Fibroblast of lung (primary cell): ENCODE data around the gene TRIM73. TPM values are rescaled to one million over a fixed set of nuclear protein-coding genes. Genes with fewer than 3 reads are reported as not detected.
"Not testable (repeated sequence)": the region's sequence is repeated elsewhere in the genome, so short reads cannot be mapped to it uniquely, and the experiment has no call there.

Source experiments
- DNase-seq, 2 donors: peaks; one replicate each; pipeline versions ENCODE4 v3.0.0 to v3.0.0-alpha.2; 2010; ENCODE audit warnings: low read depth in 2 of 2
- H2AFZ ChIP-seq: 2 replicates; pipeline ENCODE4 v1.5.1; 2012; ENCODE audit warnings: low read length, control low read depth, inconsistent platforms
- H3K27ac ChIP-seq: 2 replicates; pipeline ENCODE4 v1.5.1; 2011; ENCODE audit warnings: low read length, control low read depth; ENCODE audit not compliant: insufficient read depth
- H3K27me3 ChIP-seq: 2 replicates; pipeline ENCODE4 v1.5.1; 2011; ENCODE audit warnings: mild to moderate bottlenecking, low read length; ENCODE audit not compliant: control insufficient read depth, insufficient read depth
- H3K36me3 ChIP-seq: 2 replicates; pipeline ENCODE4 v1.5.1; 2011; ENCODE audit warnings: low read length; ENCODE audit not compliant: control insufficient read depth, insufficient read depth
- H3K4me1 ChIP-seq: 2 replicates; pipeline ENCODE4 v1.5.1; 2011; ENCODE audit warnings: low read length; ENCODE audit not compliant: control insufficient read depth, insufficient read depth; ENCODE audit errors: extremely low read depth
- H3K4me2 ChIP-seq: 2 replicates; pipeline ENCODE4 v1.5.1; 2011; ENCODE audit warnings: low read length, control low read depth; ENCODE audit not compliant: insufficient read depth; ENCODE audit errors: extremely low read depth
- H3K4me3 ChIP-seq, 4 experiments: fragments of 200-600 bp in 1 of 4; sonication (generic) in 1 of 4; replicated peaks in 1 of 4; 2 replicates each; pipeline ENCODE4 v1.5.1; 2011 to 2016; ENCODE audit warnings: low read length in 4 of 4, low read depth in 3 of 4, mild to moderate bottlenecking in 3 of 4, control low read depth in 2 of 4, inconsistent platforms in 1 of 4, mixed read lengths in 1 of 4; ENCODE audit not compliant: insufficient read depth in 1 of 4; ENCODE audit errors: control extremely low read depth in 1 of 4
- H3K79me2 ChIP-seq: 2 replicates; pipeline ENCODE4 v1.5.1; 2012; ENCODE audit warnings: mild to moderate bottlenecking, low read length, inconsistent platforms; ENCODE audit not compliant: control insufficient read depth, insufficient read depth
- H3K9ac ChIP-seq: 2 replicates; pipeline ENCODE4 v1.5.1; 2011; ENCODE audit warnings: mild to moderate bottlenecking, low read length, control low read depth; ENCODE audit not compliant: insufficient read depth
- H3K9me3 ChIP-seq: 2 replicates; pipeline ENCODE4 v1.5.1; 2012; ENCODE audit warnings: low read depth, low read length; ENCODE audit not compliant: control insufficient read depth, insufficient read depth
- H4K20me1 ChIP-seq: 2 replicates; pipeline ENCODE4 v1.5.1; 2011; ENCODE audit warnings: low read length; ENCODE audit not compliant: control insufficient read depth, insufficient read depth; ENCODE audit errors: extremely low read depth
- polyA plus RNA-seq, 2 donors: library from polyadenylated mRNA; depleted of rRNA in 1 of 2; stranded (reverse) in 1 of 2; unstranded in 1 of 2; fragments of >200 nt; gene quantifications; 2 replicates each; pipeline ENCODE4 v1.2.1, GENCODE V29; 2011 to 2012; ENCODE audit warnings: missing spikeins in 1 of 2
- total RNA-seq: library from RNA; depleted of rRNA; stranded (reverse); fragments of >200 nt; gene quantifications from 2 replicates; pipeline ENCODE4 v1.2.1, GENCODE V29; 2014

The TRIM73 gene
- total and polyA plus RNA-seq, 2 donors (not counting 1 experiment from before 2014, with no cell fraction given) = 0.03 to 1.3 TPM

GRCh38 chr7:75415829-75416373, 20.5 kb downstream of the TRIM73 start:
- not testable (repeated sequence) for H3K27ac ChIP-seq, H3K4me2 ChIP-seq, H3K79me2 ChIP-seq, H2AFZ ChIP-seq, H3K9me3 ChIP-seq, H3K4me3 ChIP-seq, H4K20me1 ChIP-seq, DNase-seq, H3K27me3 ChIP-seq, H3K4me1 ChIP-seq, H3K36me3 ChIP-seq, H3K9ac ChIP-seq

- H4K20me1 ChIP-seq = not testable (repeated sequence)
Observed at GRCh38 chr7:75416787-75417186, 21.4 kb downstream of the TRIM73 start.

GRCh38 chr7:75418292-75418858, 22.9 kb downstream of the TRIM73 start:
- not testable (repeated sequence) for H3K9ac ChIP-seq, DNase-seq, H3K79me2 ChIP-seq, H2AFZ ChIP-seq, H3K9me3 ChIP-seq, H3K4me2 ChIP-seq, H3K27ac ChIP-seq, H3K36me3 ChIP-seq, H3K4me1 ChIP-seq, H4K20me1 ChIP-seq, H3K27me3 ChIP-seq, H3K4me3 ChIP-seq

More at GRCh38 chr7:75416787-75417186, 21.4 kb downstream of the TRIM73 start:
- H3K79me2 ChIP-seq, DNase-seq, H3K9ac ChIP-seq, H3K27me3 ChIP-seq, H3K4me1 ChIP-seq, H3K27ac ChIP-seq, H3K4me3 ChIP-seq, H3K36me3 ChIP-seq, H3K4me2 ChIP-seq, H3K9me3 ChIP-seq, H2AFZ ChIP-seq: not testable (repeated sequence)

GRCh38 chr7:75419210-75419609, 23.8 kb downstream of the TRIM73 start:
- not testable (repeated sequence) for H3K4me2 ChIP-seq, H3K27ac ChIP-seq, H3K4me3 ChIP-seq, DNase-seq, H3K9me3 ChIP-seq, H4K20me1 ChIP-seq, H3K4me1 ChIP-seq, H3K9ac ChIP-seq, H2AFZ ChIP-seq, H3K27me3 ChIP-seq, H3K79me2 ChIP-seq, H3K36me3 ChIP-seq

GRCh38 chr7:75419693-75420092, 24.3 kb downstream of the TRIM73 start:
- H3K4me2 ChIP-seq, H3K4me1 ChIP-seq, H3K27me3 ChIP-seq, DNase-seq, H2AFZ ChIP-seq, H3K27ac ChIP-seq, H3K9me3 ChIP-seq, H3K36me3 ChIP-seq, H4K20me1 ChIP-seq, H3K79me2 ChIP-seq, H3K9ac ChIP-seq, H3K4me3 ChIP-seq: not testable (repeated sequence)

GRCh38 chr7:75420152-75420551, 24.7 kb downstream of the TRIM73 start:
- H3K9ac ChIP-seq, H3K79me2 ChIP-seq, H2AFZ ChIP-seq, H3K27me3 ChIP-seq, DNase-seq, H3K36me3 ChIP-seq, H3K9me3 ChIP-seq, H3K4me3 ChIP-seq, H3K4me2 ChIP-seq, H3K4me1 ChIP-seq, H4K20me1 ChIP-seq, H3K27ac ChIP-seq: not testable (repeated sequence)
